Mammary epithelial cell (primary cell): ENCODE results near the gene LHFPL3.

Experiments
- CTCF ChIP-seq, 2 donors: IDR thresholded peaks in 1 of 2; conservative IDR thresholded peaks in 1 of 2; 2 replicates each; pipeline ENCODE4 v1.5.1; 2011 to 2012; ENCODE audit warnings: inconsistent platforms in 2 of 2, low read length in 2 of 2, mild to moderate bottlenecking in 2 of 2, control low read depth in 1 of 2, low read depth in 1 of 2; ENCODE audit not compliant: insufficient read depth in 1 of 2; ENCODE audit errors: extremely low read depth in 1 of 2
- EZH2 ChIP-seq: IDR thresholded peaks from 2 replicates; pipeline ENCODE4 v1.6.1; 2012; ENCODE audit warnings: low read length, inconsistent platforms, borderline replicate concordance

GRCh38 chr7:104445393-104445792, 117.0 kb downstream of the LHFPL3 start:
- TF ChIP-seq CTCF (conservative IDR thresholded peaks at IDR 0.05 in 1 of 2, IDR thresholded peaks at IDR 0.05 in 1 of 2; ENCODE audit: extremely low read depth in 1 of 2, insufficient read depth in 1 of 2, low read depth in 1 of 2, low read length in 2 of 2) (no peak), EZH2 (no peak)
